Measurements from ENCODE around the gene KLHL18.
"Not testable (repeated sequence)": the region's sequence is repeated elsewhere in the genome, so short reads cannot be mapped to it uniquely, and the experiment has no call there.

KLHL18 gene

DNA sequence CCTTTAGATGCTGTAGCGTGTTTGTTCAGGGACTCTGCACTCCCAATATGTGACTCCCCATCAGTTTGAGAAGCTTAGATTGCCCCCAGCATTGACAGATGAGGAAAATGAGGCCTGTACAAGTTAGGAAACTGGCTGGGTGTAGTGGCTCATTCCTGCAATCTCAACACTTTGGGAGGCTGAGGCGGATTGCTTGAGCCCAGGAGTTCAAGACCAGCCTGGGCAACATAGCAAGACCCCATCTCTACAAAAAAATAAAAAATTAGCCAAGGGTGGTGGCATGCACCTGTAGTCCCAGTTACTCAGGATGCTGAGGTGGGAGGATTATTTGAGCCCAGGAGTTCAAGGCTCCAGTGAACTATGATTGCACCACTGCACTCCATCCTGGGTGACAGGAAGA lies 84.1 kb downstream of the KLHL18 start:
- no peak overlapping the region for H3K4me3 ChIP-seq (ENCODE audit: low read depth, low read length)
- TF ChIP-seq, protein P1, sequence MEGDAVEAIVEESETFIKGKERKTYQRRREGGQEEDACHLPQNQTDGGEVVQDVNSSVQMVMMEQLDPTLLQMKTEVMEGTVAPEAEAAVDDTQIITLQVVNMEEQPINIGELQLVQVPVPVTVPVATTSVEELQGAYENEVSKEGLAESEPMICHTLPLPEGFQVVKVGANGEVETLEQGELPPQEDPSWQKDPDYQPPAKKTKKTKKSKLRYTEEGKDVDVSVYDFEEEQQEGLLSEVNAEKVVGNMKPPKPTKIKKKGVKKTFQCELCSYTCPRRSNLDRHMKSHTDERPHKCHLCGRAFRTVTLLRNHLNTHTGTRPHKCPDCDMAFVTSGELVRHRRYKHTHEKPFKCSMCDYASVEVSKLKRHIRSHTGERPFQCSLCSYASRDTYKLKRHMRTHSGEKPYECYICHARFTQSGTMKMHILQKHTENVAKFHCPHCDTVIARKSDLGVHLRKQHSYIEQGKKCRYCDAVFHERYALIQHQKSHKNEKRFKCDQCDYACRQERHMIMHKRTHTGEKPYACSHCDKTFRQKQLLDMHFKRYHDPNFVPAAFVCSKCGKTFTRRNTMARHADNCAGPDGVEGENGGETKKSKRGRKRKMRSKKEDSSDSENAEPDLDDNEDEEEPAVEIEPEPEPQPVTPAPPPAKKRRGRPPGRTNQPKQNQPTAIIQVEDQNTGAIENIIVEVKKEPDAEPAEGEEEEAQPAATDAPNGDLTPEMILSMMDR (IDR thresholded peaks at IDR 0.05; ENCODE audit: low read depth, low read length, missing control alignments): no peak
- no peak for DNase-seq (ENCODE audit: low read depth)
- in situ Hi-C loops (cut with HindIII; ENCODE audit: low sequenced_read_pairs): no loop called here

DNA sequence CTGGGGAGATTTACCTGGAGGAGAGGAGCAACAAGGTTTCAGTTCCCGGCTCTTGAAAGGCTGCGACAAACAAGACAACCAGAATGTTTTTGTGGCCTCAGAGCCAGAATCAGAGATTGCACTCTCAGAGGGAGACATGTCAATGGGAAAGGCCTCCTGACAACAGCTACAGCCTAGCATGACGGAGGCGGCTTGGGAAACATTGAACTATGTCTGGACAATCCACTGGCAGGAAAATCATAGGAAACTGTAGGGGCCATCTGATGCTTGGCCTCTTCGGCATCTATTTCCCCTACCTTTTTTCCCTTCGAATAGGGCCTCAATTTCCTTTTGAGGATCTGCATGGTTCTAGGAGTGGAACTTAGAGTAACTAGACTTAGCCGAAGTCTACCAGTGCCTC lies 84.9 kb downstream of the KLHL18 start:
- no peak overlapping the region for H3K4me3 ChIP-seq (ENCODE audit: low read depth, low read length)
- DNase-seq (ENCODE audit: low read depth): no peak
- in situ Hi-C loops (cut with HindIII; ENCODE audit: low sequenced_read_pairs): no loop called here
- TF ChIP-seq, protein P1 (IDR thresholded peaks at IDR 0.05; ENCODE audit: low read depth, low read length, missing control alignments): no peak

DNA sequence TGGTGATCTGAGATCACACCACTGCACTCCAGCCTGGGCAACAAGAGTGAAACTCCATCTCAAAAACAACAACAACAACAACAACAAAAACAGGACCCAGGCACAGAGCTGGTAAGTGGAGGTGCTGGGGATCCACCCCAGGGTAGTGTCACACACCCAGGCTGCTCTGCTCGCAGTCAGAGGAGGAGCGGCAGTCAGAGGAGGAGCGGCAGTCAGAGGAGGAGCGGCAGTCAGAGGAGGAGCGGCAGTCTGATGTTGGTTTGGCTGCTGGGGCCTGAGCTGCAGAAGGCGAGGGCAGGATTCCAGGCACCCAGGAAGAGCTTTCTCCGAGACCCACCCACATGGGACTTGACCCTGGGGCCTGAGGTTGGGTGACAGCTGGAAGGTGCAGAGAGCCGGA lies 87.3 kb downstream of the KLHL18 start:
- in situ Hi-C loops (cut with HindIII; ENCODE audit: low sequenced_read_pairs); H3K4me3 ChIP-seq (ENCODE audit: low read depth, low read length); DNase-seq (ENCODE audit: low read depth): not testable (repeated sequence)

DNA sequence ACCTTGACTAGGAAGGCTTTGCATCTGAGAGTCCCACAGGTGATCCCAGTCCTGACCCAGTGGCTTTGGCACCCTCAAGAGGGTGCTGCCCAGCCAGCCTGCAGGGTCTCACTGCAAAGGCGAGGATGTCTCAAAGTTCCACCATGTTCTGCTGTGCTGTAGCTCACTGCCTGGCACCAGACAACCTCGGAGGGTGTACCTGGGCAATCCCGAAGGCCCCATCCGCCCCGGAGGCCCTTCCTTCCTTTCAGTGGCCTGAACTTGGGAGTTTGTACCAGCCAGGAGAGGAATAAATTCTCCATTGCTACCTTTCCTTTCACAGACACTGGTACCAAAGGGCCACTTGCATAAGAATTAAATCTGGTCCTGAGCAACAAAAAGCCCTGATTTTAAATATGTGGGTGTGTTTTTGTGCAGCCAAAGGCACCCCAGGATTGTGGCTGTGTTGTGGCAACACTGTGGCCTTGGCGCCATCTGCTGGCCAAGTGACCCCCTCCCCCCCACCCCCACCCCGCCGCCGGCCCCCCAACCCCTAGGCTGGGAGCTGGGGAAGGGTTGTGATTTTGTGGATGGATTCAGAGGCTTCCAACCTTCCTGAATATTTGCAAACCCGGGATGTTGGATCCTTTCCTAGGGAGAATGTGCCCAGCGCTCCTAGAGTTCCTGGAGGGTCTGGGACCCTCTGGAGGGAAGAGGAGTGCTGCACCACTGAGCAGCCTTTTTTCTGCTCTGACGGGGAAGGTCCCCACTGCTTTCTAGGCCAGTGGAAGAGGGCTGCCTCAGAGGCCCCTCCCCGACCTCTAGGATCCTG lies 88.3 kb downstream of the KLHL18 start:
- TF ChIP-seq, protein P1 (IDR thresholded peaks at IDR 0.05; ENCODE audit: low read depth, low read length, missing control alignments): peak; percentile 24

DNA sequence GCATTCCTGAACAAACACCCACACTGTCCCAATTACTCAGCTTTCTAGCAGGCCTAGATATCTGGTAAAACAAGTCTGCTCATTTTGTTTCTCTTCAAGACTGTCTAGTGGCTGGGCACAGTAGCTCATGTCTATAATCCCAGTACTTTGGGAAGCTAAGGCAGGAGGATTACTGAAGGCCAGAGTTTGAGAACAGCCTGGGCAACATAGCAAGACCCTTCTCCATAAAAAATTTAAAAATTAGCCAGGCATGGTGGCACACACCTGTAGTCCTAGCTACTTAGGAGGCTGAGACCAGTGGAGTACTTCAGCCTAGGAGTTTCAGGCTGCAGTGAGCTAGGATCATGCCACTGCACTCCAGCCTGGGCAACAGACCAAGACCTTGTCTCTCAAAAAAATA lies 91.8 kb downstream of the KLHL18 start:
- in situ Hi-C loops (cut with HindIII; ENCODE audit: low sequenced_read_pairs): no loop called here
- H3K4me3 ChIP-seq (ENCODE audit: low read depth, low read length): no peak overlapping the region
- DNase-seq (ENCODE audit: low read depth): no peak
- TF ChIP-seq, protein P1 (IDR thresholded peaks at IDR 0.05; ENCODE audit: low read depth, low read length, missing control alignments): no peak

More for the DNA sequence above, 88.3 kb downstream of the KLHL18 start:
- in situ Hi-C loops (cut with HindIII; ENCODE audit: low sequenced_read_pairs): no loop called here
- H3K4me3 ChIP-seq (ENCODE audit: low read depth, low read length): no peak overlapping the region
- no peak for DNase-seq (ENCODE audit: low read depth)

DNA sequence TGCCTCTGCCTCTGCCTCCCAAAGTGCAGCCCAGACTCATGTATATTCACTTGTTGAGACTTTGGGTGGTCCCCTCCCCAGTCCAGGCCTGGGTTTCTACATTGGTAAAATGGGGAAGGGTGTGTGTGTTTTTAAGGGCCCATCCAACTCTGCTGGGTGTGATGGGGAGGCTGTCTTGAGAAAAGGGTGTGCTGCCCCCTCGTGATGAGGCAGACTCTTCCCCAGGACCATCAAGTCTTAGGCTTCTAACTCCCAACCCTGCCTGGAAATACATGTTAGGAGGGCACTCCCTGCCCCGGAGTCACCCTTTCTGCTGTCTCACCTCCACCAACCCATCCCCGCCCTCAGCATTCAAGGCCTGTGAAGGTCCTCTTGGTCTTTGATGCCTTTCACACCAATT lies 93.6 kb downstream of the KLHL18 start:
- in situ Hi-C loops (cut with HindIII; ENCODE audit: low sequenced_read_pairs): no loop called here
- DNase-seq (ENCODE audit: low read depth): no peak
- TF ChIP-seq, protein P1 (IDR thresholded peaks at IDR 0.05; ENCODE audit: low read depth, low read length, missing control alignments): no peak
- H3K4me3 ChIP-seq (ENCODE audit: low read depth, low read length): no peak overlapping the region

DNA sequence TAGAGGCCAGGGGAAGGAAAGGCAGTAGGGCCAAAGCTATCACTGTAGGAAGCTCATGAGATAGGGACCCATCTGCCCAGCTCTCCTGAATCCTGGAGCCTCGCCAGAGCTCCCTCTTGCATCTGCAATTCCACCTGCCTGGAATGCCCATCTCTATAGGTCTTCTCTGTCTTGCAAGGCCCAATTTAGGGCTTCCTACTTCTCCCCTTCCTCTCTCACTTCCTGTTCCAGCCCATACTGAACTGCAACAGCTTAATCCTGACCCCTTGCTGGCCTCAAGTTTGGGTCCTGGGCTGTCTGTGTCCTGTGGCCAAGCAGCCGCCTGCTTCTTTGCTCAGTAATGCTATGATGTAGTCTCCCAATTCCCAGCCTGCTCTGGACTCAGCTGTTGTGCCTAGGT lies 94.4 kb downstream of the KLHL18 start:
- TF ChIP-seq, protein P1 (IDR thresholded peaks at IDR 0.05; ENCODE audit: low read depth, low read length, missing control alignments): no peak
- in situ Hi-C loops (cut with HindIII; ENCODE audit: low sequenced_read_pairs): no loop called here
- no peak overlapping the region for H3K4me3 ChIP-seq (ENCODE audit: low read depth, low read length)
- DNase-seq (ENCODE audit: low read depth): no peak
